Stimulated activated CD4-positive, alpha-beta T cell treated with anti-CD3 and anti-CD28 coated beads, Interleukin-1b, Interleukin-23, amount 100 ng/mL, for 4 hours (primary cell): ENCODE results near the gene LRP5.
"Not testable (repeated sequence)": the region's sequence is repeated elsewhere in the genome, so short reads cannot be mapped to it uniquely, and the experiment has no call there.

Experiments
- DNase-seq, 2 donors: peaks; one replicate each; pipeline ENCODE4 v3.0.0-alpha.2; 2020; ENCODE audit warnings: low read depth in 2 of 2

LRP5 gene

GRCh38 chr11:68282141-68282860 is 30.1 kb upstream of the LRP5 start:
- DNase-seq = peak in 1 of 2 donors; percentile 8

- no peak for DNase-seq
These were observed 29.5 kb upstream of the LRP5 start for GRCh38 chr11:68282861-68283230.

DNA sequence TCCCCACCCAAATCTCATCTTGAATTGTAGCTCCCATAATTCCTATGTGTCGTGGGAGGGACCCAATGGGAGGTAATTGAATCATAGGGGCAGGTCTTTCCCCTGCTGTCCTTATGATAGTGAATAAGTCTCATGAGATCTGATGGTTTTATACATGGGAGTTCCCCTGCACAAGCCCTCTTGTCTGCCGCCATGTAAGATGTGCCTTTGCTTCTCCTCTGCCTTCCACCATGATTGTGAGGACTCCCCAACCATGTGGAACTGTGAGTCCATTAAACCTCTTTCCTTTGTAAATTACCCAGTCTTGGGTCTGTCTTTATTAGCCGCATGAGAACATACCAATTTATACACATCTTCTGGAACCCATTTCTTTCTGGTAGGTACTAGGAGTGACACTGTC is 27.8 kb upstream of the LRP5 start:
- DNase-seq = not testable (repeated sequence)

- DNase-seq = no peak
These were observed 25.0 kb upstream of the LRP5 start for GRCh38 chr11:68287419-68287818.

- no peak for DNase-seq
These were observed 22.9 kb upstream of the LRP5 start for GRCh38 chr11:68289456-68289855.

GRCh38 chr11:68293708-68294107 is 18.7 kb upstream of the LRP5 start:
- no peak for DNase-seq

- no peak for DNase-seq
These were observed 17.1 kb upstream of the LRP5 start for GRCh38 chr11:68295271-68295670.

DNA sequence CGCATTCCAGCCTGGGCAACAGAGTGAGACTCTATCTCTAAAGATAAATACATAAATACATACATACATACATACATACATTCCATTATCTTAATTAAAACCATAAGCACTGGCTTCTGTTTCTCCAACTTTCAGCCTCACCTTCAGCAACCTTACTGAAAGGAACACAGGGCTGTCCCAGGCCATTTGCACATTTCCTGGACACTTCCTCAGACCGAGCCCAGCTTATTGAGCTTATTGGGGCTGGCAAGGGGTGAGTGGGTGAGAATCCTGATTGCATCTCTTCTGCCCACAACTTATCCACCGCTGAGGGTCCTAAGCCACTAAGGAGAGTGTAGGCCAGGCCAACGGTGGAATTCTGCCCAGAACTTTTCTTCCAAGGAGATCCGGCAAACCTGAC is 16.5 kb upstream of the LRP5 start:
- DNase-seq = no peak

DNA sequence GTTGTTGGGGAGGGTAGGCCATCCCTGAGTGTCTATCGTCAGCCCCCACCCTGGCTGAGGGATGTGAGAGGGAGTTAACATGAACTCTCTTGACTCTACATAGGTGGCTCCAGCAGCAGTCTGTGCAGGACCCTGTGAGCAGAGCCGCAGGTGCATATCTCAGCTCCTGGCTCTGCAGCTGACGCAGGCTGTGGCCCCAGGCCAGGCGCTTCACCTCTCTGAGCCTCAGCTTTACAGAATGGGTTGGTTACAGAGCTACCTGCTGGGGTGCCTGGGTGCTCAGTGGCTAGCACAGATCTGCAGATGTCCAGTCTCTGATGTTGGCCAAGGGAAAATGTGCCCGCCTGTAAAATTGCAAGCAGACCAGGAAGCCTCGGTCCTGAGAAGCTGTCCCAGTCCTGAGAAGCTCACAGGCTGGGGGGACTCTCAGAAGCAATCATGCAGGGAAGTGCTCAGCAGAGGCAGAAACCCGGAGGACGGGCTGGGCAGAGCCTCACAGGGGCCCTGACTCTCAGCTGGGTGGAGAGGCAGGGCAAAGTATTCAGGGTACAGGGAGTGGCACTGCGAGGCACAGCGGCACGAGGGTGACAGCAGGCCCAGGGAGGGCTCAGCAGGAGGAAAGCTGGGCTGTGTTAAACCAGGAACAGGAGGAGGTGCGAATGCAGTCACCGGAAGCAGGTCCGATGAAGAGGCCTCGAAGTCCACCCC is 15.9 kb upstream of the LRP5 start:
- no peak for DNase-seq

DNA sequence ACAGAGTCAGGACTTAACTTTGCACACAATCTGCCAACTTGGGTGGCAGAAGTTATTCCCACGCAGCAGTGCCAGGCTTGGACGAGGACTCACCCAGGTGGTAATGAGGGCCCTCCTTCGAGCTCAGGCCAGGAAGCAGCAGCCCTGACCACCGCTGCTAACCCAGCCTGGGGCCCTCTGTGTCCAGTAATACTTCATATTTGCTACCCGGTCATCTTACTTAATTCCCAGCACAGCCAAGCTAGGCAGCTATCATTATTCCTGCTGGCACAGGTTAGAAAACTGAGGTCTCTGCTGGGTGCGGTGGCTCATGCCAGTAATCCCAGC is 15.4 kb upstream of the LRP5 start:
- no peak for DNase-seq

DNA sequence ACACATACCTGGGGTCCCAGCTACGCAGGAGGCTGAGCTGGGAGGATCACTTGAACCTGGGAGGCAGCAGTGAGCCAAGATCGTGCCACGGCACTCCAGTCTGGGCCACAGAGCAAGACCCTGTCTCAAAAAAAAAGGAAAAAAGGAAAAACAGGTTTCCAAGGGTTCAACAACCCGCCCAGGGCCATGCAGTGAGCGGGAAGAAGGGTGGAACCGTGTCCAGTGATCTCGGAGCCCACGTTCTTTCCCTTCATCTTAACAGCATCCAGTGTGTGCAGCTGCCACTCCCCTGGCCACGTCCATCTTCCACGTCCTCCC is 14.9 kb upstream of the LRP5 start:
- DNase-seq = no peak

DNA sequence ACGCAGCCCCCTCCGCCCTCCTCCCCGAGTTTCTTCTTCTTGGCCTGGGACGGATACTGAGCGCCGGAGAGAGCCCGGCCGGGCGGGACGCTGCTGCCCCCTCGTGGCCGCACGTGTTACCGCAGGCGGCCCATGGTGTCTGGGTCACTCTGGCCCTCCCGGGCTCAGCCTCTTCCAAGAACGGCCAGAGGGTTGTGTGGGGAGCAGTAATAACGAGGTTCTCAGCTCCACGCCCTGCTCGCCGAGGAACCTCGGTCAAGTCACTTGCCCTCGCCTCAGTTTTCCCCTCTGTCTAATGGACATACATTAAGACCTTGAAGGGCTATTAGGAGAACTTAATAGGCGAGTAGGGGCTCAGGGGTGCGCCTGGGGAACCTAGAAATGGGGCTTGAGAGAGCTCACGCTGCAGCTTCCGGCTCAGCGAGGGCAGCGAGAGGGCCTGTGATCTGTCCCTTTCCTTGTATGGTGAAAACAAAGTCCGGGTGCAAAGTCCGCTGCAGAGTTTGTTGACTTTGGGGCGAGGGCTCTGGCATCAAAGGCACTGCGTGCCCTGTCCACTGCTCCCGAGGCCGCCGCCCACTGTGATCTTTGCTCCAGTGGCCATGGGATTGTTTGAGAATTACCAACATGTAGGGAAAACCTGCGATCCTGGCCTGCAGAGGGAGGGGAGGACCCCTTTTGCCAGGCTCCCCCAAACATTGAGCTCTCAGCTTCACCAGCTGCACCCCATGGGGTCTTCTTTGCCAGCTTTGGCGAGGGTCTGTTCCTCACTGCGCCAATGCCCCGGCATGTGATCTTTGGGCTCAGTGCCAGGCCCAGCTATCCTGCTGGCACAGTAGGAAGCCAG is 14.4 kb upstream of the LRP5 start:
- DNase-seq = peak; percentile 56 to 67

DNA sequence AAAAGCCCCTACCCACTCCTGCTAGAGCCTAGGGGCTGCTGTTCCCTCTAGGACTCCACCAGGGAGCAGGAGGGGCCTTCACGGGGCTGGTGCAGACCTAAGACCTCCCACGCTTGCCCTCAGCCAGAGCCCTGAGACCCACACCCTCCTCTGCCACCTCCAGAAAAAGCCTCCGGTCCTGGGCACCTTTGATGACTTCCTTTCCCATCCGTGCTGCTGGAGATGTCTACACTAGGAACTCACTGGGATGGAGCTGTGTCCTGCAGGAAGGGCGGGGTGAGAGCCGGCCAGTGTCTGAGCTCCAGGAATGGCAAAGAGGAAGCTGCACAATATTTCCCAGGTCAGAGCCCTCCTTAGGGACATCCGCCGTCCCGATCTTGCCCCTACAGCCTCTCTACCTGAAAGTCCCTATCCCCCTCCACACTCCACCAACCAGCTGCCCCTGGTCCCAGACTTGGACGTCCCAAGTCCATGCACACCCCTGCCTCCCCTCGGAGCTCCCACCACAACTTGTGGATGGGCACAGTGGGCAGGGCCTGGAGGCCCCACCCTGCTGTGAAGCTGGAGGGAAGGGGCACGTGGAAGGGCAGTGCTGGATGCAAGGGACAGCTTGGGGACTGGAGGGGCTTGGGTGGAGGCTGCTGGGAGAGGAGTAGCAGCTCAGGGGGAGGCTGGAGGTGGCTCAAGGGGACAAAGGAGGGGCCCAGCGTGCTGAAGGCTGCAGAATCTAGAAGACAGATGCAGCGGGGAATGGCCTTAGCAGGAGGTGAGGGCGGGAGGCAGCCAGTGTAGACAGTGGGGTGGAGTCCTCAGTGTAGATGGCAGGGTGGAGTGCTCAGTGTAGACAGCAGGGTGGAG is 13.5 kb upstream of the LRP5 start:
- no peak for DNase-seq

- DNase-seq = not testable (repeated sequence)
These were observed 12.9 kb upstream of the LRP5 start for GRCh38 chr11:68299517-68299879.

DNA sequence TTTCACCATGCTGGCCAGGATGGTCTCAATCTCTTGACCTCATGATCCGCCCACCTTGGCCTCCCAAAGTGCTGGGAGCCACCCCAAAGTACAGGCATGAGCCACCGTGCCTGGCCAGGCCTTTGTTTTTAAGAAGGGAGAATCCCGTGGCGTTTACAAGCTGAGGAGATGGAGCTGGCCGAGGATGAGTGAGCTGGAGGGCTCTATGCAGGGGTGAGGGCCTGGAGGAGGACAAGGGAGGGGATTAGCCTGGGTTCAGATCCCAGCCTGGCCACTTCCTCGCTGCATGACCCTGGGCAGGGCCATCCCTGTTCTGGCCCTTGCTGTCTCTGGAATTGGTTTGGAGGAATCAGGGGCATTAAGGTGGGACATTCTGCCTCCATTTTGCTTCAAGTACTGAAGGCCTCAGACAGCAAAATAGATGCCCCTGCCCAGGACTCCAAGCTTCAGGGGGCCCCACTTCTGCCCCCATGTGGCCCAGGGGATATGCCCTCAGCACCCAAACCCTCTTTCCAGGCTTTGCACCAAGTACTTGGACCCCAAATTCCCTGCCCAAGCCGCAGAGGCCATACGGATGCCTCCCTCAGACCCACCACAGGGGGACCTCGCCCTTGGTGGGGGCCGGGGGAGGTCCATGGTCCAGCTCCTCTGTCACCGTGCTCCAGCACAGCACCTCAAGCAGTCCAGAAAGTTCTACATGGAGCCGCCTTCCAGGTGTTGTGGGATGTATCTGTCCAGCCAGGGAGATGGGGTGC is 12.1 kb upstream of the LRP5 start:
- no peak for DNase-seq

GRCh38 chr11:68302256-68302655 is 10.1 kb upstream of the LRP5 start:
- no peak for DNase-seq

GRCh38 chr11:68302670-68303069 is 9.7 kb upstream of the LRP5 start:
- no peak for DNase-seq

DNA sequence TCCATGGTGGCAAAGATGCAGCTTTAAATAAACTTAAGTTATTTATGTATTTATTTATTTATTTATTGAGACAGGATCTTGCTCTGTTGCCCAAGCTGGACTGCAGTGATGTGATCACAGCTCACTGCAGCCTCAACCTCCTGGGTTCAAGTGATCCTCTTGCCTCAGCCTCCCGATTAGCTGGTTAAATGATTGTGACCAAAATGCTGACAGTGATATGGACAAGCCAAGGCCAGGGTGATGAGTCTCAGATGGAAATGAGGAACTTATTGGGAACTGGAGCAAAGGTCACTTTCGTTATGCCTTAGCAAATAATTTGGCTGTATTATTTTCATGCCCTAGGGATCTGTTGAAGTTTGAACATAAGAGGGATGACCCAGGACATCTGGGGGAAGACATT is 9.3 kb upstream of the LRP5 start:
- DNase-seq = no peak

DNA sequence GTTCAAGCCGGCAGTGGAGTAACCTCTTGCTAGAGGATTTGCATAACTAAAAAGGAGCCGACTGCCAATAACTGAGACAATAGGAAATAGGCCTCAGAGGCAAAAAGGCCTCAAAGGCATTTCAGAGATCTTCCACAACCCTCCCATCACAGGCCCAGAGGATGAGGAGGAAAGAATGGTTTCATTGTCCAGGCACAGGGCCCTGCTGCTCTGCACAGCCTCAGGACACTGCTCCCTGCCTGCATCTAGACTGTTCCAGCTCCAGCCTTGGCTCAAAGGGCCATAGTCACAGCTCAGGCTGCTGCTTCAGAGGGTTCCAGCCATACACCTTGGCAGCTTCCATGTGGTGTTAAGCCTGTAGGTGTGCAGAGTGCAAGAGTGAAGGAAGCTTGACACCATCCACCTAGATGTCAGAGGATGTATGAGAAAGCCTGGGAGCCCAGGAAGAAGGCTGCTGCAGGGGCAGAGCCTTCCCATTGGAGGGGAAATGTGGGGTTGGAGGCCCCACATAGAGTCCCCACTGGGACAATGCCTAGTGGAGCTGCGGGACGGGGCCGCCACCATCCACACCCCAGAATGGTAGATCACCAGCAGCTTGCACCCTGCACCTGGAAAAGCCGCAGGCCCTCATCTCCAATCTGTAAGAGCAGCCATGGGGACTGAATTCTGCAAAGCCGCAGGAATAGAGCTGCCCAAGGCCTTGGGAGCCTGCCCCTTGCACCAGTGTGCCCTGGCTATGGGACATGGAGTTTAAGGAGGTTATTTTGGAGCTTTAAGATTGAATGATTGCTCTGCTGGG is 8.2 kb upstream of the LRP5 start:
- DNase-seq = no peak

DNA sequence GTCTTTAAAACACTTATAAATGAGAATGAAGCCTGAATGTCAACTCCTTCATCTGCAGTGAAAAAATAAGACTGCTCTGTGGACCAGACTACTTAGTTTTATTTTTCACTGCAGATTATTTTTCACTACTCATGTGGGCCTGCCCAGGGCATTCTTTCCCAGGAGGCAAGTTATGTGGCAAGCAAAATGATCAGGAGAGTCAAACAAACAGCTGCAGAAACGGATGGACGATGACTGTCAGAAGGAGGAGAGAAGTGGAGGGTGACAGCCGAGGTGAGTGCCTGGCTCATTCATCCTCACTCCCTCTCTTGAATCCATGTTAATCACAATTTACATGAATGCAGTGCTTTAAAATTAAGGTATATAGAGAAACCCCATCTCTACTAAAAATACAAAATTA is 5.8 kb upstream of the LRP5 start:
- no peak for DNase-seq

DNA sequence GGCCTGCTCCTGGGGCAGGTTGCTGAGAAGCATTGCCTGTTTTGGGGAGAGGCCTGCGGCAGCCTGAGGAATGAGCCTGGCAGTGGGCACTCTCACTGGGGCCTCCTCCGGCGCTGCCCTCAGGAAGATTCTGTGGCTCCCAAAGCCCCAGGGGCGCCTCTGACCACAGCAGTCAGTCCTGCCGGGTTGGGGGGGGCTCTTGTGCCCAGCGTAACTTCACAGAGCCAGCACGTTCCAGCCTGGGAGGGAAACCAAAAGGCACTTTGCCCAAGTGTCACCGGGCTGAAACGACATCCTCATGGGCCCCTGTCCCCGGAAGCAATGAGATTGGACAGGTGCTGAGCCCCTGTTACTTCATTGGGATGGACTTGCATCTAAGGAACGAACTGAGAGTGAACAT is 4.3 kb upstream of the LRP5 start:
- DNase-seq = no peak
